ENCODE data around the gene FHAD1.

- TF ChIP-seq CTCF (IDR thresholded peaks at IDR 0.05), result no peak
- TF ChIP-seq POLR2A (IDR thresholded peaks at IDR 0.05), result no peak
- no peak for TF ChIP-seq POLR2AphosphoS5 (IDR thresholded peaks at IDR 0.05)
These were observed 41.3 kb downstream of the FHAD1 start for GRCh38 chr1:15288173-15288926.

Measured in upper lobe of left lung (tissue), 4 donors.